Activated CD8-positive, alpha-beta memory T cell treated with anti-CD3 and anti-CD28 coated beads, Interleukin-2, amount 50 U/mL, for 24 hours (primary cell): Measurements from ENCODE around the gene SENP8.

Experiments used
- DNase-seq: peaks from one replicate; pipeline ENCODE4 v3.0.0-alpha.2; 2020; ENCODE audit errors: extremely low read depth

The SENP8 gene

GRCh38 chr15:72113347-72114031, 4.7 kb upstream of the SENP8 start:
- DNase-seq: no peak

- peak; percentile 1 for DNase-seq
These were observed 1.3 kb upstream of the SENP8 start for GRCh38 chr15:72116731-72117485.

- peak; percentile 21 for DNase-seq
These were observed 652 bp upstream of the SENP8 start for GRCh38 chr15:72117486-72118016.

- DNase-seq: no peak
These were observed 6.0 kb downstream of the SENP8 start for GRCh38 chr15:72124218-72124617.

- no peak for DNase-seq
These were observed 9.6 kb downstream of the SENP8 start for GRCh38 chr15:72127724-72128322.

GRCh38 chr15:72128359-72128758, 10.2 kb downstream of the SENP8 start:
- DNase-seq: no peak

- no peak for DNase-seq
These were observed 12.1 kb downstream of the SENP8 start for GRCh38 chr15:72130272-72130671.

- DNase-seq: no peak
These were observed 13.7 kb downstream of the SENP8 start for GRCh38 chr15:72131922-72132321.

- no peak for DNase-seq
These were observed 15.0 kb downstream of the SENP8 start for GRCh38 chr15:72133211-72133610.

GRCh38 chr15:72135719-72136118, 17.5 kb downstream of the SENP8 start:
- no peak for DNase-seq

GRCh38 chr15:72136170-72137051, 18.2 kb downstream of the SENP8 start:
- DNase-seq: no peak

GRCh38 chr15:72139667-72140066, 21.5 kb downstream of the SENP8 start:
- no peak for DNase-seq

GRCh38 chr15:72140088-72140487, 21.9 kb downstream of the SENP8 start:
- DNase-seq: no peak

- no peak for DNase-seq
These were observed 23.2 kb downstream of the SENP8 start for GRCh38 chr15:72141171-72142084.

- DNase-seq: no peak
These were observed 28.0 kb downstream of the SENP8 start for GRCh38 chr15:72146221-72146620.

- DNase-seq: no peak
These were observed 28.7 kb downstream of the SENP8 start for GRCh38 chr15:72146934-72147333.

GRCh38 chr15:72147418-72147817, 29.2 kb downstream of the SENP8 start:
- no peak for DNase-seq

- no peak for DNase-seq
These were observed 35.2 kb downstream of the SENP8 start for GRCh38 chr15:72153269-72154000.

- DNase-seq: no peak
These were observed 36.1 kb downstream of the SENP8 start for GRCh38 chr15:72154316-72154715.
